ENCODE results near the gene SRSF1. TPM values are rescaled to one million over a fixed set of nuclear protein-coding genes. Genes with fewer than 3 reads are reported as not detected.

Gene SRSF1
- polyA plus RNA-seq, 3 donors: 51.2 to 72.1 (median 61.6) TPM

GRCh38 chr17:57979076-57979475 is 28.0 kb downstream of the SRSF1 start:
- H3K4me1 Mint-ChIP-seq: peaks cover 26% of the 10 kb centered on the region
- no peaks in the 10 kb centered on the region for H3K9me3 Mint-ChIP-seq
- peaks cover 95% of the 10 kb centered on the region for H4K20me1 ChIP-seq (ENCODE audit: insufficient read depth, low read length)
- H3K79me2 ChIP-seq (ENCODE audit: insufficient read depth, low read length): peaks cover 64% of the 10 kb centered on the region
- no peak for TF ChIP-seq CTCF (IDR thresholded peaks at IDR 0.05)
- H2AFZ ChIP-seq (ENCODE audit: insufficient read depth, low read depth, low read length, poor library complexity, severe bottlenecking): no peak overlapping the region
- peak overlapping the region in 1 of 7 donors; percentile 1 for H3K27ac Mint-ChIP-seq
- H3K27ac ChIP-seq (ENCODE audit: low read depth in 1 of 2, low read length in 2 of 2): peak overlapping the region in 1 of 2 donors; percentile 17
- H3K27me3 Mint-ChIP-seq (ENCODE audit: low read depth in 3 of 3): no peaks in the 10 kb centered on the region
- no peak overlapping the region for H3K4me3 ChIP-seq (replicated peaks in 1 of 3; ENCODE audit: low read depth in 2 of 3, low read length in 3 of 3)
- H3K4me3 Mint-ChIP-seq: no peak overlapping the region
- H3K36me3 Mint-ChIP-seq: peaks cover 86 to 96% of the 10 kb centered on the region in 2 donors
- H3K9ac ChIP-seq (ENCODE audit: insufficient read depth, low read length, poor library complexity, severe bottlenecking): no peak overlapping the region
- no peak overlapping the region for H3K4me2 ChIP-seq (replicated peaks; ENCODE audit: extremely low read depth, low read length, poor library complexity, severe bottlenecking)
- WGBS (ENCODE audit: insufficient coverage): no CpG with 5 or more reads among the region's 1 CpG
- H3K27me3 ChIP-seq (ENCODE audit: control insufficient read depth in 2 of 2, insufficient read depth in 2 of 2, low read length in 2 of 2): no peaks in the 10 kb centered on the region
- intact Hi-C loops (cut with micrococcal nuclease): no loop called here
- H3K4me1 ChIP-seq (ENCODE audit: control insufficient read depth in 1 of 2, insufficient read depth in 2 of 2, low read length in 2 of 2): peaks cover 0 to 20% of the 10 kb centered on the region in 2 donors
- peaks cover 90 to 100% of the 10 kb centered on the region in 2 donors for H3K36me3 ChIP-seq (replicated peaks in 1 of 2; ENCODE audit: control insufficient read depth in 1 of 2, insufficient read depth in 2 of 2, low read length in 2 of 2)
- no peaks in the 10 kb centered on the region for H3K9me3 ChIP-seq (replicated peaks in 1 of 2; ENCODE audit: control insufficient read depth in 1 of 2, insufficient read depth in 1 of 2, low read length in 2 of 2)
- no peak for DNase-seq

- intact Hi-C loops (cut with micrococcal nuclease): no loop called here
- peaks cover 81 to 92% of the 10 kb centered on the region in 2 donors for H3K36me3 Mint-ChIP-seq
Observed at GRCh38 chr17:57976594-57976993, 30.5 kb downstream of the SRSF1 start.

More at GRCh38 chr17:57976594-57976993, 30.5 kb downstream of the SRSF1 start:
- no peaks in the 10 kb centered on the region for H3K9me3 Mint-ChIP-seq
- Histone ChIP-seq H3K27me3 (ENCODE audit: control insufficient read depth in 2 of 2, insufficient read depth in 2 of 2, low read length in 2 of 2) (no peaks in the 10 kb centered on the region), H3K36me3 (replicated peaks in 1 of 2; ENCODE audit: control insufficient read depth in 1 of 2, insufficient read depth in 2 of 2, low read length in 2 of 2) (peaks cover 90 to 99% of the 10 kb centered on the region in 2 donors), H3K4me2 (replicated peaks; ENCODE audit: extremely low read depth, low read length, poor library complexity, severe bottlenecking) (no peak overlapping the region), H3K27ac (ENCODE audit: low read depth in 1 of 2, low read length in 2 of 2) (no peak overlapping the region), H3K4me3 (replicated peaks in 1 of 3; ENCODE audit: low read depth in 2 of 3, low read length in 3 of 3) (no peak overlapping the region), H3K9ac (ENCODE audit: insufficient read depth, low read length, poor library complexity, severe bottlenecking) (no peak overlapping the region), H3K4me1 (ENCODE audit: control insufficient read depth in 1 of 2, insufficient read depth in 2 of 2, low read length in 2 of 2) (no peaks in the 10 kb centered on the region), H3K9me3 (replicated peaks in 1 of 2; ENCODE audit: control insufficient read depth in 1 of 2, insufficient read depth in 1 of 2, low read length in 2 of 2) (no peaks in the 10 kb centered on the region), H4K20me1 (ENCODE audit: insufficient read depth, low read length) (peaks cover 79% of the 10 kb centered on the region), H3K79me2 (ENCODE audit: insufficient read depth, low read length) (peaks cover 39% of the 10 kb centered on the region), H2AFZ (ENCODE audit: insufficient read depth, low read depth, low read length, poor library complexity, severe bottlenecking) (no peak overlapping the region)
- H3K4me3 Mint-ChIP-seq: no peak overlapping the region
- 91% methylated on average over 1 of the region's 3 CpGs for WGBS (ENCODE audit: insufficient coverage)
- no peak for DNase-seq
- H3K27ac Mint-ChIP-seq: no peak overlapping the region
- peaks cover 4% of the 10 kb centered on the region for H3K4me1 Mint-ChIP-seq
- no peaks in the 10 kb centered on the region for H3K27me3 Mint-ChIP-seq (ENCODE audit: low read depth in 3 of 3)
- TF ChIP-seq CTCF (IDR thresholded peaks at IDR 0.05): no peak
